Kidney glomerular epithelial cell (primary cell): ENCODE data around the gene GABRA4.

ENCODE experiments used
- DNase-seq: peaks from one replicate; lab custom pipeline; 2025; lab: John Stamatoyannopoulos, UW

Gene GABRA4

GRCh38 chr4:46993075-46994006, at the start of gene GABRA4:
Gene GABRA4 (minus strand): TSS chr4:46993581. CDS start chr4:46993424, 157 bp downstream.
- no peak for DNase-seq

- DNase-seq: no peak
These were observed 47.4 kb upstream of the GABRA4 start for GRCh38 chr4:47040828-47041227.

GRCh38 chr4:47038263-47038662, 44.9 kb upstream of the GABRA4 start:
- no peak for DNase-seq

- peak; percentile 43 for DNase-seq
These were observed 39.2 kb upstream of the GABRA4 start for GRCh38 chr4:47032405-47033106.

- DNase-seq: no peak
These were observed 38.5 kb upstream of the GABRA4 start for GRCh38 chr4:47031751-47032404.

- peak; percentile 73 for DNase-seq
These were observed 37.8 kb upstream of the GABRA4 start, which contains the start of gene GABRB1 for GRCh38 chr4:47031011-47031678. Gene GABRB1 (plus strand): TSS chr4:47031567.

GRCh38 chr4:47017494-47017893, 24.1 kb upstream of the GABRA4 start:
- no peak for DNase-seq

GRCh38 chr4:47017081-47017480, 23.7 kb upstream of the GABRA4 start:
- DNase-seq: no peak

GRCh38 chr4:47013373-47013772, 20.0 kb upstream of the GABRA4 start:
- no peak for DNase-seq

- DNase-seq: peak; percentile 12
These were observed 19.3 kb upstream of the GABRA4 start for GRCh38 chr4:47012676-47013075.

GRCh38 chr4:47010912-47011446, 17.6 kb upstream of the GABRA4 start:
- DNase-seq: no peak

GRCh38 chr4:47010347-47010911, 17.0 kb upstream of the GABRA4 start:
- no peak for DNase-seq

- peak; percentile 11 for DNase-seq
These were observed 9.2 kb upstream of the GABRA4 start for GRCh38 chr4:47002580-47002979.

GRCh38 chr4:47000406-47000805, 7.0 kb upstream of the GABRA4 start:
- no peak for DNase-seq

GRCh38 chr4:46999566-46999965, 6.2 kb upstream of the GABRA4 start:
- no peak for DNase-seq

GRCh38 chr4:46994007-46994405, 625 bp upstream of the GABRA4 start:
- DNase-seq: no peak

GRCh38 chr4:46992338-46992737, 1.0 kb downstream of the GABRA4 start:
- DNase-seq: no peak

- no peak for DNase-seq
These were observed 6.3 kb downstream of the GABRA4 start for GRCh38 chr4:46986922-46987638.

- DNase-seq: no peak
These were observed 8.6 kb downstream of the GABRA4 start for GRCh38 chr4:46984781-46985180.

GRCh38 chr4:46980851-46981250, 12.5 kb downstream of the GABRA4 start:
- no peak for DNase-seq

- DNase-seq: no peak
These were observed 13.7 kb downstream of the GABRA4 start for GRCh38 chr4:46979726-46980125.
